NOMO-1 (cell line): ENCODE data around the gene MUC5B.
"Not testable (repeated sequence)": the region's sequence is repeated elsewhere in the genome, so short reads cannot be mapped to it uniquely, and the experiment has no call there.

Experiments used
- DNase-seq, 2 experiments: peaks; one replicate each; lab custom pipeline; 2025; ENCODE audit not compliant: unreplicated experiment in 2 of 2; lab: John Stamatoyannopoulos, UW

MUC5B gene

DNA sequence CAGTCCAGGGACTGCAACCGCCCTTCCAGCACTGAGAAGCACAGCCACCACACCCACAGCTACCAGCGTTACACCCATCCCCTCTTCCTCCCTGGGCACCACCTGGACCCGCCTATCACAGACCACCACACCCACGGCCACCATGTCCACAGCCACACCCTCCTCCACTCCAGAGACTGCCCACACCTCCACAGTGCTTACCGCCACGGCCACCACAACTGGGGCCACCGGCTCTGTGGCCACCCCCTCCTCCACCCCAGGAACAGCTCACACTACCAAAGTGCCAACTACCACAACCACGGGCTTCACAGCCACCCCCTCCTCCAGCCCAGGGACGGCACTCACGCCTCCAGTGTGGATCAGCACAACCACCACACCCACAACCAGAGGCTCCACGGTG is 19.9 kb downstream of the MUC5B start:
- not testable (repeated sequence) for DNase-seq

DNA sequence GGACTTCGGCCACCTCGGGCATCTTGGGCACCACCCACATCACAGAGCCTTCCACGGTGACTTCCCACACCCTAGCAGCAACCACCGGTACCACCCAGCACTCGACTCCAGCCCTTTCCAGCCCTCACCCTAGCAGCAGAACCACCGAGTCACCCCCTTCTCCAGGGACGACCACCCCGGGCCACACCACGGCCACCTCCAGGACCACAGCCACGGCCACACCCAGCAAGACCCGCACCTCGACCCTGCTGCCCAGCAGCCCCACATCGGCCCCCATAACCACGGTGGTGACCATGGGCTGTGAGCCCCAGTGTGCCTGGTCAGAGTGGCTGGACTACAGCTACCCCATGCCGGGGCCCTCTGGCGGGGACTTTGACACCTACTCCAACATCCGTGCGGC is 20.7 kb downstream of the MUC5B start:
- DNase-seq = not testable (repeated sequence)

DNA sequence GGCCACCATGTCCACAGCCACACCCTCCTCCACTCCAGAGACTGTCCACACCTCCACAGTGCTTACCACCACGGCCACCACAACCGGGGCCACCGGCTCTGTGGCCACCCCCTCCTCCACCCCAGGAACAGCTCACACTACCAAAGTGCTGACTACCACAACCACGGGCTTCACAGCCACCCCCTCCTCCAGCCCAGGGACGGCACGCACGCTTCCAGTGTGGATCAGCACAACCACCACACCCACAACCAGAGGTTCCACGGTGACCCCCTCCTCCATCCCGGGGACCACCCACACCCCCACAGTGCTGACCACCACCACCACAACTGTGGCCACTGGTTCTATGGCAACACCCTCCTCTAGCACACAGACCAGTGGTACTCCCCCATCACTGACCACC is 21.7 kb downstream of the MUC5B start:
- not testable (repeated sequence) for DNase-seq

DNA sequence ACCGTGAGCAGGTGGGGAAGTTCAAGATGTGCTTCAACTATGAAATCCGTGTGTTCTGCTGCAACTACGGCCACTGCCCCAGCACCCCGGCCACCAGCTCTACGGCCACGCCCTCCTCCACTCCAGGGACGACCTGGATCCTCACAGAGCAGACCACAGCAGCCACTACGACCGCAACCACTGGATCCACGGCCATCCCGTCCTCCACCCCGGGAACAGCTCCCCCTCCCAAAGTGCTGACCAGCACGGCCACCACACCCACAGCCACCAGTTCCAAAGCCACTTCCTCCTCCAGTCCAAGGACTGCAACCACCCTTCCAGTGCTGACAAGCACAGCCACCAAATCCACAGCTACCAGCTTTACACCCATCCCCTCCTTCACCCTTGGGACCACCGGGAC is 22.9 kb downstream of the MUC5B start:
- DNase-seq = not testable (repeated sequence)

DNA sequence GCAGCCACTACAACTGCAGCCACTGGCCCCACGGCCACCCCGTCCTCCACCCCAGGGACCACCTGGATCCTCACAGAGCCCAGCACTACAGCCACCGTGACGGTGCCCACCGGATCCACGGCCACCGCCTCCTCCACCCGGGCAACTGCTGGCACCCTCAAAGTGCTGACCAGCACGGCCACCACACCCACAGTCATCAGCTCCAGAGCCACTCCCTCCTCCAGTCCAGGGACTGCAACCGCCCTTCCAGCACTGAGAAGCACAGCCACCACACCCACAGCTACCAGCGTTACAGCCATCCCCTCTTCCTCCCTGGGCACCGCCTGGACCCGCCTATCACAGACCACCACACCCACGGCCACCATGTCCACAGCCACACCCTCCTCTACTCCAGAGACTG is 23.4 kb downstream of the MUC5B start:
- not testable (repeated sequence) for DNase-seq

DNA sequence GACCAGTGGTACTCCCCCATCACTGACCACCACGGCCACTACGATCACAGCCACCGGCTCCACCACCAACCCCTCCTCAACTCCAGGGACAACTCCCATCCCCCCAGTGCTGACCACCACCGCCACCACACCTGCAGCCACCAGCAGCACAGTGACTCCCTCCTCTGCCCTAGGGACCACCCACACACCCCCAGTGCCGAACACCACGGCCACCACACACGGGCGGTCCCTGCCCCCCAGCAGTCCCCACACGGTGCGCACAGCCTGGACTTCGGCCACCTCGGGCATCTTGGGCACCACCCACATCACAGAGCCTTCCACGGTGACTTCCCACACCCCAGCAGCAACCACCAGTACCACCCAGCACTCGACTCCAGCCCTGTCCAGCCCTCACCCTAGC is 24.2 kb downstream of the MUC5B start:
- DNase-seq = not testable (repeated sequence)

DNA sequence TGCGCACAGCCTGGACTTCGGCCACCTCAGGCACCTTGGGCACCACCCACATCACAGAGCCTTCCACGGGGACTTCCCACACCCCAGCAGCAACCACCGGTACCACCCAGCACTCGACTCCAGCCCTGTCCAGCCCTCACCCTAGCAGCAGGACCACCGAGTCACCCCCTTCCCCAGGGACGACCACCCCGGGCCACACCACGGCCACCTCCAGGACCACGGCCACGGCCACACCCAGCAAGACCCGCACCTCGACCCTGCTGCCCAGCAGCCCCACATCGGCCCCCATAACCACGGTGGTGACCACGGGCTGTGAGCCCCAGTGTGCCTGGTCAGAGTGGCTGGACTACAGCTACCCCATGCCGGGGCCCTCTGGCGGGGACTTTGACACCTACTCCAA is 26.1 kb downstream of the MUC5B start:
- DNase-seq = not testable (repeated sequence)

DNA sequence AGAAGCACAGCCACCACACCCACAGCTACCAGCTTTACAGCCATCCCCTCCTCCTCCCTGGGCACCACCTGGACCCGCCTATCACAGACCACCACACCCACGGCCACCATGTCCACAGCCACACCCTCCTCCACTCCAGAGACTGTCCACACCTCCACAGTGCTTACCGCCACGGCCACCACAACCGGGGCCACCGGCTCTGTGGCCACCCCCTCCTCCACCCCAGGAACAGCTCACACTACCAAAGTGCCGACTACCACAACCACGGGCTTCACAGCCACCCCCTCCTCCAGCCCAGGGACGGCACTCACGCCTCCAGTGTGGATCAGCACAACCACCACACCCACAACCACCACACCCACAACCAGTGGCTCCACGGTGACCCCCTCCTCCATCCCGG is 27.5 kb downstream of the MUC5B start:
- DNase-seq = not testable (repeated sequence)

DNA sequence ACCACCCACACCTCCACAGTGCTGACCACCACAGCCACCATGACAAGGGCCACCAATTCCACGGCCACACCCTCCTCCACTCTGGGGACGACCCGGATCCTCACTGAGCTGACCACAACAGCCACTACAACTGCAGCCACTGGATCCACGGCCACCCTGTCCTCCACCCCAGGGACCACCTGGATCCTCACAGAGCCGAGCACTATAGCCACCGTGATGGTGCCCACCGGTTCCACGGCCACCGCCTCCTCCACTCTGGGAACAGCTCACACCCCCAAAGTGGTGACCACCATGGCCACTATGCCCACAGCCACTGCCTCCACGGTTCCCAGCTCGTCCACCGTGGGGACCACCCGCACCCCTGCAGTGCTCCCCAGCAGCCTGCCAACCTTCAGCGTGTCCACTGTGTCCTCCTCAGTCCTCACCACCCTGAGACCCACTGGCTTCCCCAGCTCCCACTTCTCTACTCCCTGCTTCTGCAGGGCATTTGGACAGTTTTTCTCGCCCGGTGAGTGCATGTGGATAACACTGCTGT is 28.4 kb downstream of the MUC5B start:
- no peak for DNase-seq

DNA sequence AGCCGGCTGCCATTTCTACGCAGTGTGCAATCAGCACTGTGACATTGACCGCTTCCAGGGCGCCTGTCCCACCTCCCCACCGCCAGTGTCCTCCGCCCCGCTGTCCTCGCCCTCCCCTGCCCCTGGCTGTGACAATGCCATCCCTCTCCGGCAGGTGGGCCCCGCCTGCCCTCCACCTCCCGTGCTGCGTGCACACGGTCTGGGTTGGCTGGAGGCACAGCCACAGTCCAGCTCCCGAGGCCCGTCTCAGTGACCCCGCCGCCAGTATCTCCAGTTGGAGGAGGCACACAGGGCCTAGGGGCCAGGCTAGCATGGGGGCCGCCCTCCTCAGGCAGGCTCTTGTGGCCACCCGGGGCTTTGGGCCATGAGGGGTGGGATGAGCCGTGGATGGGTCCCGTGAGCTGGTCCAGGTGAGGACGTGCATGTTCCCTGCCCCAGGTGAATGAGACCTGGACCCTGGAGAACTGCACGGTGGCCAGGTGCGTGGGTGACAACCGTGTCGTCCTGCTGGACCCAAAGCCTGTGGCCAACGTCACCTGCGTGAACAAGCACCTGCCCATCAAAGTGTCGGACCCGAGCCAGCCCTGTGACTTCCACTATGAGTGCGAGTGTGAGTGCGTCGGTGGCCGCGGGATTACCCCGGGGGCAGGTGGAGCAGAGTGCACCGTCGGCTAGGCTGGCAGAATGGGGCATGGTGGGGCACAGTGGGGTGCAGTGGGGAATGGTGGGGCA is 29.7 kb downstream of the MUC5B start:
- DNase-seq = no peak

DNA sequence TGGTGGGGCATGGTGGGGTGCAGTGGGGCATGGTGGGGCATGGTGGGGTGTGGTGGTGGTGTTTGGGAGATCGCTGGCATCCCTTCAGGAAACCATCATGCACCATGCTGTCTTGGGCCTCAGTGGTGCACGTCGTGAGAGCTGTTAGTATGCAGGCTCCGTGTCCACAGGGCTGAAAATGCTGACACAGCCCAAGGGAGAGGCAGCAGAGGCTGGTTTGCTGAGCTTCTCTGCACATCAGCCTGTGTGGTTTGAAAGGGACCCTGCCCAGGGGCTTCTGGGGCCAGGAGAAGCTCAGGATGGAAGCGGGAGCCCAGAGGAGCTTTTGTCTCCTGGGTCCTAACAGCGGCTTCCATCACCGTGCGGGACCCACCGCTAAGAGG is 30.2 kb downstream of the MUC5B start:
- no peak for DNase-seq

DNA sequence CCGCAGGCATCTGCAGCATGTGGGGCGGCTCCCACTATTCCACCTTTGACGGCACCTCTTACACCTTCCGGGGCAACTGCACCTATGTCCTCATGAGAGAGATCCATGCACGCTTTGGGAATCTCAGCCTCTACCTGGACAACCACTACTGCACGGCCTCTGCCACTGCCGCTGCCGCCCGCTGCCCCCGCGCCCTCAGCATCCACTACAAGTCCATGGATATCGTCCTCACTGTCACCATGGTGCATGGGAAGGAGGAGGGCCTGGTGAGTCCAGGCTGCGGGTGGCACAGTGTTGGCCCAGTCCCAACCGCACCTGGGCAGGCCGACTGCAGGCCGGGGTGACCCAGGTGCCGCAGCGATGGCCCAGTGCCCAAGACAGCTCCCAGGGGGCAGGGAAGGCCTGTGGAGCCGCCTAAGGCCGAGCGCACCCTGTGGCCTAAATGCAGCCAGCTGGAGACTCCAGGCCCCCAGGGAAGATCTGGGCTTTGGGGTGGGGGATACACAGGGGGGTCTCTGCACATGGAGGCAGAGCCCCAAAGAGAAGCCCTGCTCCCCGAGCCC is 31.3 kb downstream of the MUC5B start:
- no peak for DNase-seq

DNA sequence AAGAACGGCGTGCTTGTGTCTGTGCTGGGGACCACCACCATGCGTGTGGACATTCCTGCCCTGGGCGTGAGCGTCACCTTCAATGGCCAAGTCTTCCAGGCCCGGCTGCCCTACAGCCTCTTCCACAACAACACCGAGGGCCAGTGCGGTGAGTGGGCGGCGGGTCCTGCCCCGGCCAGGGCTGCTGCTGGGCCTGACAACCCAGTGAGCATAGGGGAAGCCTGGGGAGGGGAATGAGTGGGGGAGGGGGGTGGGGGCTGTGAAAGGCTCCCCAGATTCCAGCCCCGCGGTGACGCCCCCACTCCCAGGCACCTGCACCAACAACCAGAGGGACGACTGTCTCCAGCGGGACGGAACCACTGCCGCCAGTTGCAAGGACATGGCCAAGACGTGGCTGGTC is 31.9 kb downstream of the MUC5B start:
- no peak for DNase-seq

DNA sequence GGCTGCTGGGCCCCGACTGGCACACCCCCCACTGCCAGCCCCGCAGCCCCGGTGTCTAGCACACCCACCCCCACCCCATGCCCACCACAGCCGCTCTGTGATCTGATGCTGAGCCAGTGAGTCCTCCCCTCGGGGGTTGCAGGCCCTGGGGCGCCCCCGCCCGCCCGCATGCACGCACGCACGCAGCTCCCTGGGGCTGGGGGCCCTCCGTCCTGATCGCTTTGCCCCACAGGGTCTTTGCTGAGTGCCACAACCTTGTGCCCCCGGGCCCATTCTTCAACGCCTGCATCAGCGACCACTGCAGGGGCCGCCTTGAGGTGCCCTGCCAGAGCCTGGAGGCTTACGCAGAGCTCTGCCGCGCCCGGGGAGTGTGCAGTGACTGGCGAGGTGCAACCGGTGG is 32.3 kb downstream of the MUC5B start:
- DNase-seq = no peak

DNA sequence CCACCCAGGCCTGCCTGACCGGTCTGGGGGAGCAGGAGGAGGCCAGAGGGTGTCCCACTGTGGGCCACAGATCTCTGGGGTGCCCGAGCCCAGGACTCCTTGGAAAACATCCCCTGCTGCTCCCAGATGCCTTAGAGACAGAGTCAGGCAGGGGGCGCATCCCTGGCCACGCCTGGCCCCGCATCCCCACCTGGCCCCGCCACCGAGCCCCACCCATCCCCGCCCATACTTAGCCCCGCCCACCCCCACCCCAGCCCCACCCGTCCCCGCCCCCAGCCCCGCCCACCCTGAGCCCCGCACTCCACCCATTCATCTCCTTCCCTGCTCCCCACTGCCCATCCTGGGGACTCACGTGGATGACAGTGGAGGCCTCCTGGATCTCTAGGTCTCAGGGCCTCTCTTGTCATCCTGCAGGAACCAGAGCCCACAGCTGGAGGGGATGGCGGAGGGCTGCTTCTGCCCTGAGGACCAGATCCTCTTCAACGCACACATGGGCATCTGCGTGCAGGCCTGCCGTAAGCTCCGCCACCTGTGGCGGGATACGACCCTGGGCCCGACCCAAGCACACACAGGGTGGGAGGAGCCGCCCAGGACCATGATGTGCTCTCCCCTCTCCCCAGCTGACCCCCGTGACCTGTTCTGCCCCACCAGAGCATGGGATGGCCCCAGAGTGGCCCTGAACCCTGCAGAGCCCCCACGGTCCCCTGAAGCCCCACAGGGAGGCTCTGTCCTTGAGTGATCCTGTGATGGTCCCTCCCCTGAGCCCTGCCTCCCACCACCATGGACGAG is 33.6 kb downstream of the MUC5B start:
- no peak for DNase-seq

DNA sequence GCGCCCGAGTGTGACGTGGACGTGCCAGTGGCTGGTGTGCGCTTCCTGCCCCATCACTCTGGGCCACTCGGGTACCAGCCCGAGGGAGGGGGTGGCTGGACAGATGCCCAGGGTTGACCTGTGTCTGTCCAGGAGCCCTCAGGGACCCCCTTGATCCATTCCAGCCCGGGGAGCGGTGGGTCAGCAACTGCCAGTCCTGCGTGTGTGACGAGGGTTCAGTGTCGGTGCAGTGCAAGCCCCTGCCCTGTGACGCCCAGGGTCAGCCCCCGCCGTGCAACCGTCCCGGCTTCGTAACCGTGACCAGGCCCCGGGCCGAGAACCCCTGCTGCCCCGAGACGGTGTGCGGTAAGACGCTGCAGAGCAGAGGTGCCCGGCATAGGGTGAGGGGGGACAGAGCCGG is 34.5 kb downstream of the MUC5B start:
- DNase-seq = no peak

DNA sequence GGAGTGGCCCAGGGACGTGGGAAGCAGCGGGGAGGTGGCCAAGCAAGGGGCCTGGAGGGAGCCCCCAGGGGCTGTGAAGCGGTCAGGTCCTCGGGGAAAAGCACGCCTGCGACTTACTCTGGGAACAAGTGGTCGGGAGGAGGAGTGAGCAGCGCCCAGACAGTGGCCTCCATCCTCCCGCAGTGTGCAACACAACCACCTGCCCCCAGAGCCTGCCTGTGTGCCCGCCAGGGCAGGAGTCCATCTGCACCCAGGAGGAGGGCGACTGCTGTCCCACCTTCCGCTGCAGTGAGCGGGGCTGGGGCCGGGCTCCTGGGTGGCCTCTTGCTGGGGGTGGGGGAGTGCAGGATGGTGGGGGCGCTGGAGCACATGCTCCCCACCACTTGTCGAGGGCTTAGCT is 35.0 kb downstream of the MUC5B start:
- no peak for DNase-seq

DNA sequence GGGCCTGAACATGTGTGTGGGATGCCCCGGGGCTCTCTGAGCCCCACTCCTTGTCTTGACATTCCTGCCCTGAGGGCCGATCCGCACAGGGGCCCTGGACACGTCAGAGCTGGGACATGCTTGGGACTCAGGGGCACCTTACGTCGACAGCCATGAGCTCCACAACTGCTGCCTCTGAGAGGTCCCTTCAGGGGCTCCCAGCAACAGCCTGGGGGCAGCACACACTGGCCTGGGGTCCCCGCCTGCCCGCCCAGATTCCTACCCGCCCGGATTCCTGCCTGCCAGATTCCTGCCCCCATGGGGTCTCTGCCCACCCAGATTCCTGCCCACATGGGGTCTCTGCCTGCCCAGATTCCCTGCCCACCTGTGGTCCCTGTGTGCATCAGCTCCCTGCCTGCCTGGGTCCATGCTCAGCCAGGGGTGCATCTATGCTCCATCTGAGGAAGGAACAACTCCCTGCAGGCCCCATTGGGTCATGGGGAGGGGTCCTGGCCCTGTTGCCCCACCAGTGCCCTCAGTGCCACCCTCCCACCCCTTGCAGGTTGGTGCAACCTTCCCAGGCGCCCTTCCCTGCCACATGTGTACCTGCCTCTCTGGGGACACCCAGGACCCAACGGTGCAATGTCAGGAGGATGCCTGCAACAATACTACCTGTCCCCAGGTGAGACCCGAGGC is 35.7 kb downstream of the MUC5B start:
- DNase-seq = no peak

DNA sequence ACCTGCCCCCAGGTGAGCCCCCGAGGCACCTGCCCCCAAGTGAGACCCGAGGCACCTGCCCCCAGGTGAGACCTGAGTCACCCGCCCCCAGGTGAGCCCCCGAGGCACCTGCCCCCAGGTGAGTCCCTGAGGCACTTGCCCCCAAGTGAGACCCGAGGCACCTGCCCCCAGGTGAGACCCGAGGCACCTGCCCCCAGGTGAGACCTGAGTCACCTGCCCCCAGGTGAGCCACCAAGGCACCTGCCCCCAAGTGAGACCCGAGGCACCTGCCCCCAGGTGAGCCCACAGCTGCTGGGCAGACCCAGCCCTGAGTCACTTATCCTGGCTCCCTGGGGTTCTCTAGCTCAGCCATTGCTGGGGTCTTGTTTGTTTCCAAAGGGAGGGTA is 36.2 kb downstream of the MUC5B start:
- DNase-seq = no peak

DNA sequence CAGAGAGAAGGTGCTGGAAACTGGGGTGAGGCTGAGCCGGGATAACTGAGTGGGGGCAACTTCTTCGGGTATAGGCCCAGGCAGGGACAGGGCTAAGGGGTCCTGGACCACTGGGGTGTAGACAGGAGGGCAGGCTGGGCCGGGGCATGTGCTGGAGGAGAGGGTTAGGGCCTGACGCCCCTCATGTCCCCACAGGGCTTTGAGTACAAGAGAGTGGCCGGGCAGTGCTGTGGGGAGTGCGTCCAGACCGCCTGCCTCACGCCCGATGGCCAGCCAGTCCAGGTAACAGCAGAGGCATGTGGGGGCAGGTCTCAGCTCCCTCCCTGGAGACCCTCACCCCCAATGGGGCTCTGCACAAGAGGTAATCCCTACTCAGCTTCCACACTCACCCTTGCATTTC is 36.7 kb downstream of the MUC5B start:
- no peak for DNase-seq

DNA sequence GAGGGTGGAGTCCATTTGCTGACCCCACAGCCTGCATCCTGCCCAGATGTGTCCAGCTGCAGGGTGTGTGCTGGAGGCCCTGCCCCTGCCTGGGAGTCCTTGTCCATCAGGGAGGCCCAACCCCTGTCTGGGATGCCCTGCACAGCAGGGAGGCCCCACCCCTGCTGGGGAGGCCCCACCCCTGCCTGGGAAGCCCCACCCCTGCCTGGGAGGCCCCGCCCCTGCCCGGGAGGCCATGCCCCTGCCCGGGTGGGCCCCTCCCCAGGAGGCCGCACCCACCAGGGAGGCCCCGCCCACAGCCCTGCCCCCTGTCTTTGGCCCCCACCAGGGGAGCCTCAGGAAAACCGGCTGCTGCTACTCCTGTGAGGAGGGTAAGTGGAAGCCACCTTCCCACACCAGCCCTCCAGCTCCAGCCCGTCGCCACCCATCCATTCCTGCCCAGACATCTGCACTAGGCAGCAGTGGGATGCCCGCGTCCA is 37.2 kb downstream of the MUC5B start:
- DNase-seq = no peak
